Right renal pelvis (tissue), 4 donors: Measurements from ENCODE around the gene CCL1. TPM values are rescaled to one million over a fixed set of nuclear protein-coding genes. Genes with fewer than 3 reads are reported as not detected.
"Not testable (repeated sequence)": the region's sequence is repeated elsewhere in the genome, so short reads cannot be mapped to it uniquely, and the experiment has no call there.

Source experiments
- DNase-seq, 4 donors: peaks; one replicate each; pipeline ENCODE4 v3.0.0-alpha.2; 2013; ENCODE audit warnings: low read depth in 4 of 4, low spot score in 3 of 4, missing footprints in 1 of 4
- polyA plus RNA-seq, 4 donors: library from polyadenylated mRNA; unstranded; fragments of 120-200 nt; gene quantifications; one replicate each; pipeline ENCODE4 v1.2.1, GENCODE V29; 2013; ENCODE audit not compliant: insufficient read length in 4 of 4

Gene CCL1
- polyA plus RNA-seq, 4 donors: not detected

DNA sequence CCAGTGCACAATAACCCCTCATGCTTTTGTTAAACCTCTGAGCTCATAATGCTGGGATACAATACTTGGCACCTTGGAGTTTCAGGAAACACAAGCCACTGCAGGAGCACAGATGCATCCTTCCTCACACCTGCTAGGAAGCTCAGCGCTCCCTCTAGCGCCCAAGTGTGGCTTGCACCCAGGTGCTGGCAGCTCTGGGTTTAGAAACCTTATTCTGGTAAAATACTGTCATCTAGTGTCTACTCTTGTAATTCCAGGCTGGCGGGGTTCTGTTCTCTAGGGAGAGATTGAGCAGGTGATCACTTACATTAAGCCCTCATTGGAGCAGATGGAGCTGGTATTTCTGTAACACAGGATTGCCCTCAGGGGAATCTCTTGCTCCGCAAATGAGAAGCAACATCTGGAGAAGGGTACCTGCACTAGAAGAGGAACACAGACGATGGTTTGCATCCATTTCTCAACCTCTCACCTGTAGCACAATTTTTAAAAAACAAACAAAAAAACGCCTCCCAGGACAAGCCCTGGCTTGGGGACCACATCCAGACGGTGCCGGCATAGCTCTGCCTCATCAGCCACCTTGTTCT is 1.5 kb downstream of the CCL1 start:
- peak; percentile 70 to 80 (median 74) for DNase-seq

DNA sequence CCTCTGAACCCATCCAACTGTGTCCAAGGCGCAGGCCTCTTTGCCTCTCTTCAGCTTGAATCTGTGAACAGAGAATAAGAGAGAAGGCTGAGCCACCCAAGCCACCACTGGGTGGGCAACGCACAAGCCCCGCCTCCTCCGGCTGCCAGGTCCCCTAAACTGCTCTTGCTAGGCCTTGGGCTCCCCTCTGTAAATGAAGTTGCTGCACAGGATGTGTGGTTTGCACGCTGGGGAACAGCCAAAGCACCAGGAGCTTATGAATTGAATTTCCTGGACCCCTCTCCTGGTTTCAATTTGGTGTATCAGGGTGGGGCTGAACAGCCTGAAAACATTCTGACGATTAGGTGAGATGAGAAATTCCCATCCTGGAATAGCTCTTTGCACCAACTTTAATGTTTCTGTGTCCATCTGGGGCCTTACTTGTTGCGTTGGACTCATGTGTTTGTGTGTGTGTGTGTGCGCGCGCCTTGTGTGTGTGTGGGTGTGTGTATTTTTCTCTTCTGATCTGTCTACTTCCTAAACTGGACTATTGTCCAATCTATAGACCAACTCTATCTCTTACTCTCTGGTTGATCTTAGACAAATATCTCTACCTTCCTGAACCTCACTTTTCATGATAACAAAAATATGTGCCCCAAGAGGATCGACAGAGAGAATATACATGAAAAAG is 2.3 kb downstream of the CCL1 start:
- no peak for DNase-seq

DNA sequence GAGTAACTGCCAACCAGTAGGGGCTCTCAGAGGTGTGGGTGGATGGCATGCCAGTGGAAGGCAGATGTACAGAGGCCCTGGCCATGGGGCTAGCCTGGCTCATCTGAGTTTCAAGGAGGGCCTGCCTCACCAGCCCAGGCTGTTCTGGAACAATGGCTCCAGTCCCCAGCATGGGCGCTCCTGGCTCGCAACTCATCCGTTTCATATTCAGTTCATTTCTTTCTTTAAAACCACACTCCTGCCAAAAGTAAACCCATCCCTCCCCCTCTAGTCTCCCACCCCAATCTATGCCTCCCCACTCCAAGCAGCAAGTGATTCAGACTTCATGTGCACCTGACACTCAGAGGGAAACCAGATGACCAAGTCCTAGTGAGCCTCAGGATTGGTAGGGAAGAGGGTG is 4.4 kb downstream of the CCL1 start:
- DNase-seq: no peak

DNA sequence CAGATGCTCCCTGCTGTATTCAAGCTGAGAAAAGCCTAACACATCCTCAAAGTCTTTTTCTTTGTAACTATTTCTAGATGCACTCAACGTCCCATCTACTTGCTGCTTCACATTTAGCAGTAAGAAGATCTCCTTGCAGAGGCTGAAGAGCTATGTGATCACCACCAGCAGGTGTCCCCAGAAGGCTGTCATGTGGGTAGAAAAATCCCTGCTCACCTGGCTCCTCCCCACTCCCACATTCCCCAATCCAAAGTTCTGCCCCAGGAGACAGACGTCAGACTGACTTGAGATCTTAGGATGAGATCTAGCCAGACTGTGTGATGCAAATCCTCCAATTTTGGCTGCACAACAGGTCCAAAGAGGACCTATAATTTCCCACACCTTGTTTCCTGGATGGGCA is 5.6 kb downstream of the CCL1 start:
- DNase-seq: no peak

DNA sequence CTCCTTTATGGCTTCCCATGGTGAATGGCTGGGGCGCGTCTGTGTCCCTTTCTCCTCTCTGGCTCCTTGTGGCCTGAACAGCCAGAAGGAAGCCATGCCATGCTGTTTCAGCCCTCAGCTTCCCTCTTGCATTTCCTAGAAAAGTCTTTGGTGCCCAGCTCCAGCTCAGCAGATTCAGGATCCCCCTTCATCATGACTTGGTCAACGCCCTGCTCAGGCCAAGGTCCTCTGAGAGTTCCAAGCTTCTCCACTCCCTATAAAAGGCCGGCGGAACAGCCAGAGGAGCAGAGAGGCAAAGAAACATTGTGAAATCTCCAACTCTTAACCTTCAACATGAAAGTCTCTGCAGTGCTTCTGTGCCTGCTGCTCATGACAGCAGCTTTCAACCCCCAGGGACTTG is 6.8 kb downstream of the CCL1 start, which contains the start of gene CCL13:
Gene CCL13, plus strand, starts transcription at position 287 of the 400 bp plus-strand sequence. Its CDS starts 47 bp downstream, at position 334.
- DNase-seq: no peak

DNA sequence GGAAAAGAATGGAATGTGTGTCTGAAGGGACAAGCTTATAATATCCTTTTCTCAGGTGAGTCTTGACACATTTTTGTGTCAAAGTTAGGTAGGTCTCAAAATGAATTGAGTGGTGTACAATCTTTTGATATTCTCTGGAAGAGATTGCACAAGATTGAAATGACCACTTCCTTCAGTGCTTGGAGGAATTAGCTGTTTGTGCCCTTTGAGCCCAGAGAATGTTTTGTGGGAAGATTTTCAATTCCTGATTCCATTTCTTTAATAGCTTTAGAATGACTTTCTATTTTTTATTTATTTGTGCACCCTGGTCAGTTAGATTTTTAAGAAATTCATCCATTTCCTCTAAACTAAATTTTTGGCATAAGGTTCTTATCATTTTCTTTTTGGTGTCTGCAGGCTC is 8.4 kb downstream of the CCL1 start:
- DNase-seq: no peak

DNA sequence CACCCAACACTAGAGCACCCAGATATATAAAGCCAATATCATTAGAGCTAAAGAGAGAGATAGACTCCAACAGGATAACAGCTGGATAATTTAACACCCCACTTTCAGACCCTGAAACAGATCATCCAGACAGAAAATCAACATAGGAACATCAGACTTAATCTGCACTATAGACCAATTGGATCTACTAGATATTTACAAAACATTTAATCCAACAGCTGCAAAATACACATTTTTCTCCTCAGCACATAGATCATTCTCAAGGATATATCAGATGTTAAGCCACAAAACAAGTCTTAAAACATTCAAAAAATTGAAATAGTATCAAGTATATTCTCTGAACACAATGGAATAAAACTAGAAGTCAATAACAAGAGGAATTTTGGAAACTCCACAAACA is 10.8 kb downstream of the CCL1 start:
- DNase-seq: no peak

DNA sequence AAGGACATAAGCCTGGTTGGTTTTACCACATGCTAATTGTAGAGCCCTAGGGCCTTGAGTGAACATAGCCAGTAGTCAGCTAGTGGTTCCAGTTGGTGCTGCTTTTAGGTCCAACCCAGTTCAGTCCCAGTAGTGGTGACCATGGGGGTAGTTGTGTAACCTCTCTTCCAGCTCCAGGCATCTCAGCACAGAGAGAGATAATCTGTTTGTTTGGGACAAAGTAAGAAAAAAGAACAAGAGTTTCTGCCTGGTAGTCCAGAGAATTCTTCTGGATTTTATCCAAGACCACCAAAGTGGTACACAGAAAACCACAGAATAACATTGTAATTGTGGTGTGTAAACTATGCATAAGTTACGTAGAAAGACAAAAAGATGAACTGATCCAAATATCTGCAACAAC is 11.9 kb downstream of the CCL1 start:
- DNase-seq: no peak

DNA sequence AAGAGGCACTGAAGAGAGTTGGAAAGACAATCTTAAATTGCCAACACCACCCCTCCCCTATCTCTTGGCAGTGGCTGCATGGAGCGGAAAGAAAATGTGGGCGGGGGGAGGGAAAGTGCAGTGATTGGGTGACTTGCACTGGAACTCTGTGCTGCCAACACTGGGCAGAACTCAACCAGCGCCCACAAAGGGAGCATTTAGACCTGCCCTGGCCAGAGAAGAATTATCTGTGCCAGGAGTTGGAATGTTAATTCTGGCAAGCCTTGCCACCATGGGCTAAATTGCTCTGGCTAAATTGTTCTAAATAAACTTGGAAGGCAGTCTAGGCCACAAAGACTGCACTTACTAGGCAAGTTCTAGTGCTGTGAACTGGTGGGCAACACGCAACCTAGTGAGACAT is 13.3 kb downstream of the CCL1 start:
- DNase-seq: no peak

DNA sequence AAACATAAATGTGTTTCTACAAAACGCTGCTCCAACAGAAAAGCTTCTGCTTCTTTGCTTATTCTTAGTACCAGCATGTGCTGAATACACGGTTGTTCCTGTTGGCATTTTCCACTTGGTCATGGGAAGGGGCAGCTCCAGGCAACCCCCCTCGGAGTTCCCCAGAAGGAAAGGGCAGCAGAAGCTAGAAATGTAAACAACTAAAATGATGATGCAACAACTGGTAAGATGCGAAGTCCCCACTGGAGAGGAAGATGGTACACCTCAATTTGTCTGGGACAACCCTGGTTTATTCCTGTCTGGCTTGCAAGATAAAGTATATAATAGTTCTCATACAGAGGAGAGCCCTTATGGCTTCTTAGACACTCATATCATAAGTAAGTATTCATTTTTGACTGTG is 16.0 kb downstream of the CCL1 start:
- DNase-seq: no peak

DNA sequence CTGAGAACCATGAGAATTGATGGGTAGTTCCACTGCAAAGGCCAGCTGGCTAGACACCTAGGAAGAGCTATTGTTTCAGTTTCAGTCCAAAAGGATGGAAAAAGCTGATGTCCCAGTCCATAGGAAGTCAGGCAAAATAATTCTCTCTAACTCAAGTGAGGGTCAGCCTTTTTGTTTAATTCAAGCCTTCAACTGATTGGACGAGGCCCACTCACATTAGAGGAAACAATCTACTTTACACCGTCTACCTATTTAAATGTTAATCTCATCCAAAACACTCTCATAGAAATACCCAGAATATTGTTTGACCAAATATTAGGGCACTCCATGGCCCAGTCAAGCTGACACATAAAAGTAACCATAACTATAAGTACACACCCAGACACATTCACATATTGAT is 21.1 kb downstream of the CCL1 start:
- no peak for DNase-seq

DNA sequence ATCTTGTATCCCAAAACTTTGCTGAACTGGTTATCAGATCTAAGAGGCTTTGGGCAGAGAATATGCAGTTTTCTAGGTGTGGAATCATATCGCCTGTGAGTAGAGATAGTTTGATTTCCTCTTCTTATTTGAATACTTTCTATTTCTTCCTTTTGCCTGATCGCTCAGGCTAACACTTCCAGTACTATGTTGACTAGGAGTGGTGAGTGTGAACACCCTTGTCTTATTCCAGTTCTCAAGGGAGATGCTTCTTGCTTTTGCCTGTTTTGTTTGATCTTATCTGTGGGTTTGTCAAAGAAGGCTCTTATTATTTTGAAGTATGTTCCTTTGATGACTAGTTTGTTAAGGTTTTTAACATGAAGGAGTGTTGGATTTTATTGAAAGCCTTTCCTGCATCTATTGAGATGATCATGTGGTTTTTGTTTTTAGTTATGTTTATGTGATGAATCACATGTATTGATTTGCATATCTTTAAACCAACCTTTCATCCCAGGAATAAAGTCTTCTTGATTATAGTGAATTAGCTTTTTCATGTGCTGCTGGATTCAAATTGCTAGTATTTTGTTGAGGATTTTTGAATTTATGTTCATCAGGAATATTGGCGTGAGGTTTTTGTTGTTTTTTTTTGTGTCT is 23.8 kb downstream of the CCL1 start:
- no peak for DNase-seq

DNA sequence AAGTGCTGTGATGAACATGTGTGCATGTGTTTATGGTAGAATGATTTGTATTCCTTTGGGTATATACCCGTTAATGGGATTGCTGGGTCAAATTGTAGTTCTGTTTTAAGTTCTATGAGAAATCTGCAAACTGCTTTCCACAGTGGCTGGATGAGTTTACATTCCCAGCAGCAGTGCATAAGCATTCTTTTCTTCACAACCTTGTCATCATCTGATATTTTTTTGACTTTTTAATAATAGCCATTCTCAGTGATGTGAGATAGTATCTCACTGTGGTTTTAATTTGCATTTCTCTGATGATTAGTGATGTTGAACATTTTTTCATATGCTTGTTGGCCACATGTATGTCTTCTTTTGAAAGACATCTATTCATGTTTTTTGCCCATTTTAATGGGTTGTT is 25.3 kb downstream of the CCL1 start:
- DNase-seq: no peak

DNA sequence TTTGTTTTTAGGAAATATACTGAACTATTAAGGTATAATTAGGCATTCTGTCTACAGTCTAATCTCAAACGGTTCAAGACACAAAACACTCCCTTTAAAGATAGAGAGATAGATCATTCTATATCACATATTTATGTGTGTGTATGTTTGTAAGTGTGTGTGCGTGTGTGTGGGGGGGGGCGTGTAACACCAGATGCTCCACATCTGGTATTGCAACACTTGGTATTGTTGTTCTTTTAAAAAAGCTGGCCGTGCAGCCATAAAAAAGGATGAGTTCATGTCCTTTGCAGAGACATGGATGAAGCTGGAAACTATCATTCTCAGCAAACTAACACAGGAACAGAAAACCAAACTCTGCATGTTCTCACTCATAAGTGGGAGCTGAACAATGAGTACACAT is 35.5 kb downstream of the CCL1 start:
- not testable (repeated sequence) for DNase-seq

DNA sequence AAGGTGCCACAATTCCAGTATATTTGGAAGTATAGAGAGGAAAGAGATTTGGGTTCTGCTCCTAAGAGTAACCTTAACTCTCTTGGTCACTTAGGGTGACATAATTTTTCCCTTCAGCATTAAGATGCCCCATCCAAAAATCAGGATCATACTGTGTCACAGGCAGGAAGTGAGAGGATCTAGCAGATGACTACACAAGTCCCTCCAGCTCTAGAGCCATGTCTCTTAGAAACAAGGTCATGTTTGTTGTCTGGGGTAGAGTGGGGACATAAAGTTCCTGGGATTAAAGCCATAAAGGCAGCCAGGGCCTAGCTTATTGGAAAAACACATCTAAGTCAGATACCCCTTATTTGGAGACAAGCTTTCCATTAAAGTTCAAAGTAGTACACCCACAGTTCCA is 41.1 kb downstream of the CCL1 start:
- no peak for DNase-seq

DNA sequence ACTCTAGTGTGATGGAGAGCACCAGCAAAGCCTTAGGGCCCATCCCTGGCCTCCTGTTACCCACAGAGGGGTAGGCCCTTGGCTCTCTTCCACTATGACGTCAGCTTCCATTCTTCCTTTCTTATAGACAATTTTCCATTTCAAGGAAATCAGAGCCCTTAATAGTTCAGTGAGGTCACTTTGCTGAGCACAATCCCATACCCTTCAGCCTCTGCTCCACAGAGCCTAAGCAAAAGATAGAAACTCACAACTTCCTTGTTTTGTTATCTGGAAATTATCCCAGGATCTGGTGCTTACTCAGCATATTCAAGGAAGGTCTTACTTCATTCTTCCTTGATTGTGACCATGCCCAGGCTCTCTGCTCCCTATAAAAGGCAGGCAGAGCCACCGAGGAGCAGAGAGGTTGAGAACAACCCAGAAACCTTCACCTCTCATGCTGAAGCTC is 44.0 kb downstream of the CCL1 start, which contains the start of gene CCL8:
Gene CCL8, plus strand, starts transcription at position 397 of the 445 bp plus-strand sequence. CDS start 67 bp downstream, outside the sequence.
- no peak for DNase-seq

DNA sequence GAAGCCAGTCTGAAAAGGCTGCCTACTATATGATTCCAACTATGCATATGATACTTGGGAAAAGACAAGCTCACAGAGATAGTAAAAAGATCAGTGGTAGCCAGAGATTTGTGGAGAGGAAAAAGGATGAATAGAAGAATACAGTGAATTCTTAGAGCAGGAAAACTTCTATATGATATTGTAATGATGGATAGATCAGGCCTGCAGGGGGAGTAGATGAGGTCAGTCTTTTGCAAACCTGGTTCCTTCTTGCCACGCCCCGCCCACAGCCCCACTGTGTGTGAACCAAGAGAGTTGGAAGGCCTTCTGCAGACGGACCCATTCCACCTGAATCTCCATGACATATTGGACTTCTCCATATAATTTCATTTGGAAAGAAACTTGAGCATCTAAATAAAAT is 44.6 kb downstream of the CCL1 start:
- DNase-seq: no peak

DNA sequence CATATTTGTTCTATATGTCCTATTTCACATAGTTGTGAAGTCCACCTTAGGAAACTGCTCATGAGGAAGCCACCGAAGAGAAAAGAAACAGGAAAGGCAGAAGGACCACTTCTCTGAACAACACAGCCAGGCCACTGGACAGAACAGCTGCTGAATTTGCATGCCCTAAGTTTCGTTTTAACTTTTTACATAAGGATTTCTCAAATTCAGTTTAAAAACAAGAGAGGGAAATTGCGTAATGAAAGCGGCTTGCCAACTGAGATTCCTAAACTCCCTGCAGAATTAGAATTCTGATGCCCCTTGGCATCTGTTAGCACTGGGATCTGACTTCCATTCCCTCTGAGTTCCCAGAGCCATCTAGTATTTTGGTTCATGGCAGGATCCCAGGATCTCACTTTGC is 48.8 kb downstream of the CCL1 start:
- DNase-seq: no peak

DNA sequence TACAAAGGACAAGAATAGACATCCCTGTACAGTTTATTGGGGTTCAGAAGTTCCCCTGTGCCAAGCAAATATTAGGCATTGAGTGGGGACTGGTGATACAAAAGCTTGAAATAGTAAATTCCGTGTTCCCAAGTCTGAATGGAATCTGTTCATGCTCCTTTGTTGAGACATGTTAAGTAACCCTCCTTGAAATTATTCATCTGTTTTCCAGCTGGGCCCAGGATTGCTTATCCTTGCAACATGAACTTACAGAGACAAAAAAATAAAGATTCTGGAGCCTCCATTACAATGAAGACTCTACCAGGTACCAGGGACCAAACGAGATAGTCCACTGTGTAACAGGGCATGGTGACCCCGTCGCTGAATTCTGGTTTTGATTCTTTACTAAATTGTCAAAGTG is 49.9 kb downstream of the CCL1 start:
- no peak for DNase-seq

DNA sequence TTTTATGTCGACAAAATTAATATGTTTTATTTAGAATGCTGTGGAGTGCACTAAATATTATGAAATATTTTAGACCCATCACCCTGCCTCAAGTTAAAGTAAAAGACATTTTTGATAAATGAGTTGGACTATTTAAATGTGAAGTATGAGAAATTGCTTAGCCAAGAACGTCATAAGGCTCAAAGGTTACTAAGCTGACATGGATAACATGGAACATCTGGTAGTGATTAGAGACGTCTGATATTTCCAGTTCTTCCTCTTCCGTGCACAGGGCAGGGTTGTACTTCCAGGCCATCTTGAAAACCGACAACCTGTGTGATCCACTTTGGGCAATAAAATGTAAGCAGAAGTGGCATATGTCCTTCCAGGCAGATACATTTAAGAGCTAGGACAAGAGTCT is 51.0 kb downstream of the CCL1 start:
- peak in 1 of 4 donors; percentile 29 for DNase-seq

DNA sequence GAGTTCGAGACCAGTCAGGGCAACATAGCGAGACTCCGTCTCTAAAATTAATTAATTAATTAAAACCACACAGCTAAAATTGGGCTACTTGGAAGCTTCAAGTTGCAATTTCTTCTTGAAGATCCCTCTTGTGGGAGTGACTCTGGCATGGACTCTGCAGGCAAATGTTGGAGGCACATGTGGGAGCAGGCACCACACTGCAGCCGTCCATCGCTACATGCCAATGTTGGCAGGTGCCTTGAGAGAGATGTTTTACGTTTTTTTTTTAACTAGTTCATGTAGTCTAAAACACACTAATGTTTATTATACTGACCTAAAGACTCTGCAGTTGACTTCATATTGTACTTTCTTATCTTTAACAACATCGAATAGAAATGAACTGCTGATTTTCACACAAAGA is 51.7 kb downstream of the CCL1 start:
- DNase-seq: no peak
